GM12878 (cell line): Measurements from ENCODE around the gene MAGI1. TPM values are rescaled to one million over a fixed set of nuclear protein-coding genes. Genes with fewer than 3 reads are reported as not detected.

Experiments
- ATAC-seq: fragments of 200-7000 bp; cut with Tn5 transposase; 3 replicates; pipeline ENCODE4 v1.9.1; 2020; ENCODE audit warnings: mild to moderate bottlenecking, moderate library complexity
- BruUV-seq: library from RNA; stranded (reverse); fragments of 400-500 nt; replicated peaks from 2 replicates; lab custom pipeline; 2021; lab: Mats Ljungman, UMichigan
- CTCF ChIA-PET: fragments of 300-600 bp; sonication (Branson Sonifier 250); formaldehyde crosslinking; extraction: SDS; loops from one replicate; lab custom pipeline; 2021; ENCODE audit warnings: inconsistent platforms; lab: Yijun Ruan, JAX
- POLR2A ChIA-PET: fragments of 350-600 bp; formaldehyde crosslinking; extraction: SDS; loops from one replicate; lab custom pipeline; 2021; ENCODE audit warnings: inconsistent platforms; lab: Charles Lee
- RAD21 ChIA-PET: fragments of 300-600 bp; sonication (Branson Sonifier 250); formaldehyde crosslinking; loops from one replicate; lab custom pipeline; 2023; ENCODE audit warnings: antibody characterized with exemption; ENCODE audit not compliant: unreplicated experiment; lab: Charles Lee
- SMC1A ChIA-PET: fragments of 300-600 bp; sonication (Branson Sonifier 250); formaldehyde crosslinking; loops from one replicate; lab custom pipeline; 2023; ENCODE audit not compliant: unreplicated experiment, uncharacterized antibody; lab: Charles Lee
- DNase-seq: peaks from one replicate; pipeline ENCODE4 v3.0.0-alpha.2; 2011; ENCODE audit warnings: low read depth, low spot score
- FAIRE-seq: peaks from 3 replicates; lab custom pipeline; 2011; peaks lifted over from hg19 to GRCh38; lab: Jason Lieb, UNC
- H2AFZ ChIP-seq: 2 replicates; pipeline ENCODE4 v1.6.0; 2011; ENCODE audit warnings: low read depth, low read length, control low read depth; ENCODE audit not compliant: control insufficient read depth
- H3K27ac ChIP-seq: 2 replicates; pipeline ENCODE4 v1.5.1; 2011; ENCODE audit warnings: control low read depth; ENCODE audit not compliant: control insufficient read depth, insufficient read depth
- H3K27me3 ChIP-seq, 2 experiments: replicated peaks in 1 of 2; 2 replicates each; pipeline versions ENCODE4 v1.6.0 to v1.6.1; 2011; ENCODE audit warnings: low read length in 1 of 2; ENCODE audit not compliant: control insufficient read depth in 2 of 2, insufficient read depth in 2 of 2
- H3K36me3 ChIP-seq, 2 experiments: 2 replicates each; pipeline ENCODE4 v1.5.1; 2011; ENCODE audit warnings: low read length in 1 of 2; ENCODE audit not compliant: control insufficient read depth in 2 of 2, insufficient read depth in 2 of 2
- H3K4me1 ChIP-seq: 2 replicates; pipeline ENCODE4 v1.6.1; 2011; ENCODE audit warnings: mild to moderate bottlenecking, low read length, moderate library complexity, mixed read lengths; ENCODE audit not compliant: control insufficient read depth, insufficient read depth
- H3K4me2 ChIP-seq: 2 replicates; pipeline ENCODE4 v1.6.0; 2011; ENCODE audit warnings: control low read depth; ENCODE audit not compliant: control insufficient read depth, insufficient read depth
- H3K4me3 ChIP-seq: fragments of 200-600 bp; sonication (generic); 2 replicates; pipeline ENCODE4 v1.5.1; 2016
- H3K79me2 ChIP-seq: 2 replicates; pipeline ENCODE4 v1.6.0; 2011; ENCODE audit warnings: low read length; ENCODE audit not compliant: control insufficient read depth, insufficient read depth
- H3K9ac ChIP-seq: 2 replicates; pipeline ENCODE4 v1.8.0; 2011; ENCODE audit warnings: low read length, control low read depth, mixed read lengths; ENCODE audit not compliant: control insufficient read depth, insufficient read depth
- H3K9me3 ChIP-seq: replicated peaks from 3 replicates; pipeline ENCODE4 v1.5.1; 2011; ENCODE audit warnings: mild to moderate bottlenecking, low read length; ENCODE audit not compliant: control insufficient read depth, insufficient read depth
- H4K20me1 ChIP-seq: 2 replicates; pipeline ENCODE4 v1.6.0; 2011; ENCODE audit not compliant: control insufficient read depth, insufficient read depth
- BCL11A ChIP-seq: IDR thresholded peaks from 2 replicates; pipeline ENCODE4 v1.6.1; 2011; ENCODE audit warnings: low read depth, low read length
- FOS ChIP-seq: IDR thresholded peaks from 3 replicates; pipeline ENCODE4 v1.6.1; 2011; ENCODE audit warnings: borderline replicate concordance; ENCODE audit not compliant: insufficient read length; ENCODE audit errors: extremely low read depth
- FOXK2 ChIP-seq: fragments of 450-650 bp; IDR thresholded peaks from 2 replicates; pipeline ENCODE4 v1.6.1; 2017; ENCODE audit warnings: mild to moderate bottlenecking, moderate library complexity
- JUND ChIP-seq: IDR thresholded peaks from 2 replicates; pipeline ENCODE4 v1.6.1; 2012; ENCODE audit warnings: low read depth, mild to moderate bottlenecking, low read length, improper control_type of control experiment, moderate library complexity
- PML ChIP-seq: IDR thresholded peaks from 2 replicates; pipeline ENCODE4 v1.6.1; 2012; ENCODE audit warnings: low read length, inconsistent platforms
- RBBP5 ChIP-seq: fragments of 200-600 bp; sonication (generic); conservative IDR thresholded peaks from 2 replicates; pipeline ENCODE4 v1.6.1; 2016
- SMAD5 ChIP-seq: IDR thresholded peaks from 2 replicates; pipeline ENCODE4 v1.6.1; 2016; ENCODE audit warnings: antibody characterized with exemption, low read depth
- SRF ChIP-seq, 2 experiments: IDR thresholded peaks; 2 replicates each; pipeline ENCODE4 v1.6.1; 2011; ENCODE audit warnings: low read depth in 2 of 2, low read length in 2 of 2, mild to moderate bottlenecking in 1 of 2, moderate library complexity in 1 of 2
- WGBS: methylation state at CpG from one replicate; pipeline ENCODE4 v1.1.6; 2016; ENCODE audit warnings: low lambda C conversion rate; ENCODE audit not compliant: insufficient replicate concordance, insufficient coverage; ENCODE audit errors: missing lambda C conversion rate; 5-methylcytosine and 5-hydroxymethylcytosine counted together
- in situ Hi-C: fragments of 300-500 bp; cut with MboI; formaldehyde crosslinking; loops from 9 replicates; pipeline ENCODE4 v1.14.3; 2018; ENCODE audit warnings: mixed read lengths
- intact Hi-C: fragments of 100-400 bp; cut with micrococcal nuclease; formaldehyde crosslinking; loops from one replicate; pipeline ENCODE4 v1.14.2; 2022; ENCODE audit not compliant: unreplicated experiment
- polyA plus RNA-seq, 11 experiments: library from polyadenylated mRNA; depleted of rRNA in 4 of 11; unstranded in 6 of 11; stranded (reverse) in 5 of 11; fragments of >200 nt; fragmentation: Nextera tagmentation in 4 of 11; fragmentation: Illumina TruSeq in 1 of 11; extraction: Ambion mirVana in 4 of 11; extraction: Trizol in 1 of 11; gene quantifications; 1 replicate in 1 of 11; 2 replicates in 10 of 11; pipeline versions ENCODE4 v1.2.1 to v1.2.3, GENCODE V29; 2011 to 2016; ENCODE audit warnings: inconsistent platforms in 2 of 11, missing spikeins in 2 of 11, low read depth in 1 of 11
- total RNA-seq, 4 experiments: library from RNA; depleted of rRNA in 3 of 4; stranded (reverse); fragments of >200 nt in 3 of 4; fragmentation: Illumina TruSeq in 1 of 4; extraction: Trizol in 1 of 4; gene quantifications; 2 replicates each; pipeline versions ENCODE4 v1.2.1 to v1.2.3, GENCODE V29; 2013 to 2021
- TF ChIP-seq, protein P1 (sequence below): fragments of 450-650 bp; IDR thresholded peaks from 2 replicates; pipeline ENCODE4 v1.6.1; 2016; ENCODE audit warnings: mild to moderate bottlenecking
- TF ChIP-seq, protein P2 (sequence below): fragments of 450-650 bp; IDR thresholded peaks from 2 replicates; pipeline ENCODE4 v1.6.1; 2017; ENCODE audit warnings: borderline replicate concordance
- TF ChIP-seq, protein P3 (sequence below): fragments of 450-650 bp; conservative IDR thresholded peaks from 2 replicates; pipeline ENCODE4 v1.6.1; 2017; ENCODE audit warnings: mild to moderate bottlenecking, moderate library complexity
- TF ChIP-seq, protein P4 (sequence below): fragments of 450-650 bp; formaldehyde crosslinking; IDR thresholded peaks from 2 replicates; pipeline ENCODE4 v1.5.0; 2022; ENCODE audit warnings: mild to moderate bottlenecking, missing genetic modification characterization

MAGI1 gene
- total and polyA plus RNA-seq, 10 of the 15 experiments (the other 5 are each of a cell fraction or from before 2014, with no cell fraction given): 0.02 to 3.3 (median 0.29) TPM; not detected in 1

DNA sequence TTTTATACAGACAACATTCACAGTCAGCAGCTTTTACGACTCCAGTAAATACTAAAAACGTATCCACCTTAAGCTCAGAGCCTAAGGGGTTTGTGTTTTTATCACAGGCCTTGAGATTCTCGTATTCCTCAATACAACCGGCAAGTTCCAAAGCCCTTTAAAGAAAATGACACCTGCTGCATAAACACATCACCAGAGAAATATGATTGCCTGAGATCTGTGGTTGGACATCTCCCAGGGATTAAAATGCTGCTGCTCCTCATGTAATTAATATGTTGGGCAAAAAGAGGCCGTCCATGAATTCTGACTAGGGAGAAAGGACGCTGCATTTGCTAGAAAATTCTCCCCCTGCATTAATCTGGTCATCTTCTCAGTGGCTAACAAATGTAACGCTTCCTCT is 544.8 kb downstream of the MAGI1 start:
- RAD21 ChIA-PET: no interaction called here
- H3K4me1 ChIP-seq: no peaks in the 10 kb centered on the region
- FAIRE-seq: no peak
- H3K4me3 ChIP-seq: no peak overlapping the region
- in situ Hi-C loops: no loop called here
- CTCF ChIA-PET: interaction anchor here (0.7 kb wide), 1 partner anchor 1814 kb away, joined by 3 read pairs; no protein-coding TSS in a partner anchor
- DNase-seq: no peak
- no peak overlapping the region for H2AFZ ChIP-seq
- no peak overlapping the region for H3K9ac ChIP-seq
- no peaks in the 10 kb centered on the region for H3K79me2 ChIP-seq
- TF ChIP-seq SRF (IDR thresholded peaks at IDR 0.05; ENCODE audit: low read depth in 2 of 2, low read length in 2 of 2) (no peak), RBBP5 (no peak), PML (no peak), FOS (no peak), FOXK2 (no peak), SMAD5 (no peak), BCL11A (no peak), JUND (no peak)
- TF ChIP-seq, protein P1, sequence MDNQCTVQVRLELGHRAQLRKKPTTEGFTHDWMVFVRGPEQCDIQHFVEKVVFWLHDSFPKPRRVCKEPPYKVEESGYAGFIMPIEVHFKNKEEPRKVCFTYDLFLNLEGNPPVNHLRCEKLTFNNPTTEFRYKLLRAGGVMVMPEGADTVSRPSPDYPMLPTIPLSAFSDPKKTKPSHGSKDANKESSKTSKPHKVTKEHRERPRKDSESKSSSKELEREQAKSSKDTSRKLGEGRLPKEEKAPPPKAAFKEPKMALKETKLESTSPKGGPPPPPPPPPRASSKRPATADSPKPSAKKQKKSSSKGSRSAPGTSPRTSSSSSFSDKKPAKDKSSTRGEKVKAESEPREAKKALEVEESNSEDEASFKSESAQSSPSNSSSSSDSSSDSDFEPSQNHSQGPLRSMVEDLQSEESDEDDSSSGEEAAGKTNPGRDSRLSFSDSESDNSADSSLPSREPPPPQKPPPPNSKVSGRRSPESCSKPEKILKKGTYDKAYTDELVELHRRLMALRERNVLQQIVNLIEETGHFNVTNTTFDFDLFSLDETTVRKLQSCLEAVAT: no peak
- TF ChIP-seq, protein P2, sequence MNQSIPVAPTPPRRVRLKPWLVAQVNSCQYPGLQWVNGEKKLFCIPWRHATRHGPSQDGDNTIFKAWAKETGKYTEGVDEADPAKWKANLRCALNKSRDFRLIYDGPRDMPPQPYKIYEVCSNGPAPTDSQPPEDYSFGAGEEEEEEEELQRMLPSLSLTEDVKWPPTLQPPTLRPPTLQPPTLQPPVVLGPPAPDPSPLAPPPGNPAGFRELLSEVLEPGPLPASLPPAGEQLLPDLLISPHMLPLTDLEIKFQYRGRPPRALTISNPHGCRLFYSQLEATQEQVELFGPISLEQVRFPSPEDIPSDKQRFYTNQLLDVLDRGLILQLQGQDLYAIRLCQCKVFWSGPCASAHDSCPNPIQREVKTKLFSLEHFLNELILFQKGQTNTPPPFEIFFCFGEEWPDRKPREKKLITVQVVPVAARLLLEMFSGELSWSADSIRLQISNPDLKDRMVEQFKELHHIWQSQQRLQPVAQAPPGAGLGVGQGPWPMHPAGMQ: no peak
- TF ChIP-seq, protein P3, sequence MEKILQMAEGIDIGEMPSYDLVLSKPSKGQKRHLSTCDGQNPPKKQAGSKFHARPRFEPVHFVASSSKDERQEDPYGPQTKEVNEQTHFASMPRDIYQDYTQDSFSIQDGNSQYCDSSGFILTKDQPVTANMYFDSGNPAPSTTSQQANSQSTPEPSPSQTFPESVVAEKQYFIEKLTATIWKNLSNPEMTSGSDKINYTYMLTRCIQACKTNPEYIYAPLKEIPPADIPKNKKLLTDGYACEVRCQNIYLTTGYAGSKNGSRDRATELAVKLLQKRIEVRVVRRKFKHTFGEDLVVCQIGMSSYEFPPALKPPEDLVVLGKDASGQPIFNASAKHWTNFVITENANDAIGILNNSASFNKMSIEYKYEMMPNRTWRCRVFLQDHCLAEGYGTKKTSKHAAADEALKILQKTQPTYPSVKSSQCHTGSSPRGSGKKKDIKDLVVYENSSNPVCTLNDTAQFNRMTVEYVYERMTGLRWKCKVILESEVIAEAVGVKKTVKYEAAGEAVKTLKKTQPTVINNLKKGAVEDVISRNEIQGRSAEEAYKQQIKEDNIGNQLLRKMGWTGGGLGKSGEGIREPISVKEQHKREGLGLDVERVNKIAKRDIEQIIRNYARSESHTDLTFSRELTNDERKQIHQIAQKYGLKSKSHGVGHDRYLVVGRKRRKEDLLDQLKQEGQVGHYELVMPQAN: no peak
- TF ChIP-seq, protein P4, sequence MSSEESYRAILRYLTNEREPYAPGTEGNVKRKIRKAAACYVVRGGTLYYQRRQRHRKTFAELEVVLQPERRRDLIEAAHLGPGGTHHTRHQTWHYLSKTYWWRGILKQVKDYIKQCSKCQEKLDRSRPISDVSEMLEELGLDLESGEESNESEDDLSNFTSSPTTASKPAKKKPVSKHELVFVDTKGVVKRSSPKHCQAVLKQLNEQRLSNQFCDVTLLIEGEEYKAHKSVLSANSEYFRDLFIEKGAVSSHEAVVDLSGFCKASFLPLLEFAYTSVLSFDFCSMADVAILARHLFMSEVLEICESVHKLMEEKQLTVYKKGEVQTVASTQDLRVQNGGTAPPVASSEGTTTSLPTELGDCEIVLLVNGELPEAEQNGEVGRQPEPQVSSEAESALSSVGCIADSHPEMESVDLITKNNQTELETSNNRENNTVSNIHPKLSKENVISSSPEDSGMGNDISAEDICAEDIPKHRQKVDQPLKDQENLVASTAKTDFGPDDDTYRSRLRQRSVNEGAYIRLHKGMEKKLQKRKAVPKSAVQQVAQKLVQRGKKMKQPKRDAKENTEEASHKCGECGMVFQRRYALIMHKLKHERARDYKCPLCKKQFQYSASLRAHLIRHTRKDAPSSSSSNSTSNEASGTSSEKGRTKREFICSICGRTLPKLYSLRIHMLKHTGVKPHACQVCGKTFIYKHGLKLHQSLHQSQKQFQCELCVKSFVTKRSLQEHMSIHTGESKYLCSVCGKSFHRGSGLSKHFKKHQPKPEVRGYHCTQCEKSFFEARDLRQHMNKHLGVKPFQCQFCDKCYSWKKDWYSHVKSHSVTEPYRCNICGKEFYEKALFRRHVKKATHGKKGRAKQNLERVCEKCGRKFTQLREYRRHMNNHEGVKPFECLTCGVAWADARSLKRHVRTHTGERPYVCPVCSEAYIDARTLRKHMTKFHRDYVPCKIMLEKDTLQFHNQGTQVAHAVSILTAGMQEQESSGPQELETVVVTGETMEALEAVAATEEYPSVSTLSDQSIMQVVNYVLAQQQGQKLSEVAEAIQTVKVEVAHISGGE (CRISPR knock-in tag): no peak
- TF ChIP-seq, all 136 proteins: peak for 0
- H3K27me3 ChIP-seq: no peaks in the 10 kb centered on the region
- no peaks in the 10 kb centered on the region for H3K9me3 ChIP-seq
- intact Hi-C loops: no loop called here
- no peaks in the 10 kb centered on the region for H3K36me3 ChIP-seq
- no peaks in the 10 kb centered on the region for H4K20me1 ChIP-seq
- no peak overlapping the region for H3K4me2 ChIP-seq
- H3K27ac ChIP-seq: no peak overlapping the region
- SMC1A ChIA-PET: interaction anchor here (0.6 kb wide), 1 partner anchor 690 kb away, joined by 3 read pairs; no protein-coding TSS in a partner anchor
- no peak for ATAC-seq
- POLR2A ChIA-PET: no interaction called here
- WGBS: 28% methylated on average over 7 of the region's 7 CpGs
- BruUV-seq: no TSS peak
